ENCODE measurements around the gene RAB28. TPM values are rescaled to one million over a fixed set of nuclear protein-coding genes. Genes with fewer than 3 reads are reported as not detected.
A peak's percentile ranks its signal among the peaks of the same experiment; 100 is the strongest.

Gene RAB28
- total and polyA plus RNA-seq, 2 experiments from 2014 or later: 15.3 to 23.9 TPM

DNA sequence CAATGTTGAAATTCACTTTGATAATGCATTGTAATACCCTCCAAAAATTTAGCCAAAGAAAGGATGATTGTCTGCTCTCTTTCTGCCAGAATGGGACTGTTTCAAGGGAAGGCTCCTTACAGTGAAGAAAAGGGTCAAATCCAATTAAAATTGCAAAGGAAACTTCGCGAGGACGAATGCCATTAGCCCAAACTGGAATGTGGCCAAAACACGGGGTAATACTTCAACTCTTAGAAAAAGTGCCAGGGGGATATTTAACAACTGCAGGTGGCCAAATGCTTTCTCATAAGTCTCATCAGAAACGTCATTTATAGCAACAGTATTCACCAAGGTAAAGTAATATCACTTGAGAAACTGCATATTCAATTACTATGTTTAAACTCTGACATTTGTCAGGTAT lies 31.1 kb upstream of the RAB28 start (continued):
- TF ChIP-seq EZH2 (IDR thresholded peaks at IDR 0.05; ENCODE audit: low read depth, unreplicated experiment): no peak
- TF ChIP-seq, protein P1, sequence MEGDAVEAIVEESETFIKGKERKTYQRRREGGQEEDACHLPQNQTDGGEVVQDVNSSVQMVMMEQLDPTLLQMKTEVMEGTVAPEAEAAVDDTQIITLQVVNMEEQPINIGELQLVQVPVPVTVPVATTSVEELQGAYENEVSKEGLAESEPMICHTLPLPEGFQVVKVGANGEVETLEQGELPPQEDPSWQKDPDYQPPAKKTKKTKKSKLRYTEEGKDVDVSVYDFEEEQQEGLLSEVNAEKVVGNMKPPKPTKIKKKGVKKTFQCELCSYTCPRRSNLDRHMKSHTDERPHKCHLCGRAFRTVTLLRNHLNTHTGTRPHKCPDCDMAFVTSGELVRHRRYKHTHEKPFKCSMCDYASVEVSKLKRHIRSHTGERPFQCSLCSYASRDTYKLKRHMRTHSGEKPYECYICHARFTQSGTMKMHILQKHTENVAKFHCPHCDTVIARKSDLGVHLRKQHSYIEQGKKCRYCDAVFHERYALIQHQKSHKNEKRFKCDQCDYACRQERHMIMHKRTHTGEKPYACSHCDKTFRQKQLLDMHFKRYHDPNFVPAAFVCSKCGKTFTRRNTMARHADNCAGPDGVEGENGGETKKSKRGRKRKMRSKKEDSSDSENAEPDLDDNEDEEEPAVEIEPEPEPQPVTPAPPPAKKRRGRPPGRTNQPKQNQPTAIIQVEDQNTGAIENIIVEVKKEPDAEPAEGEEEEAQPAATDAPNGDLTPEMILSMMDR (conservative IDR thresholded peaks at IDR 0.05; ENCODE audit: low read depth in 2 of 2): no peak

GRCh38 chr4:13514722-13515121 lies 30.6 kb upstream of the RAB28 start:
- Histone ChIP-seq H3K79me2 (replicated peaks; ENCODE audit: insufficient read depth) (no peaks in the 10 kb centered on the region), H4K20me1 (replicated peaks; ENCODE audit: insufficient read depth) (no peaks in the 10 kb centered on the region), H3K4me3 (no peak overlapping the region), H3K4me1 (ENCODE audit: insufficient read depth) (peaks cover 51% of the 10 kb centered on the region), H3K9me2 (ENCODE audit: insufficient read depth) (no peaks in the 10 kb centered on the region), H3F3A (replicated peaks; ENCODE audit: low read depth) (no peaks in the 10 kb centered on the region), H3K27me3 (ENCODE audit: insufficient read depth) (peaks cover 3% of the 10 kb centered on the region), H2AFZ (no peak overlapping the region), H3K4me2 (no peak overlapping the region), H3K36me3 (ENCODE audit: insufficient read depth) (no peaks in the 10 kb centered on the region), H3K27ac (ENCODE audit: low read depth) (no peak overlapping the region)
- Mint-ChIP-seq H3K9me3 (no peaks in the 10 kb centered on the region; the same call in 2 of the 3 replicates), H3K27me3 (ENCODE audit: insufficient read depth, low read depth, poor library complexity) (no peaks in the 10 kb centered on the region), H3K36me3 (ENCODE audit: low read depth) (no peaks in the 10 kb centered on the region; the same call in 2 of the 3 replicates), H3K4me1 (peaks cover 66% of the 10 kb centered on the region), H3K27ac (no peak overlapping the region), H3K4me3 (no peak overlapping the region)
- DNase-seq (ENCODE audit: low spot score) (no peak), ATAC-seq (no peak)
- no peak for TF ChIP-seq POLR2AphosphoS5 (IDR thresholded peaks at IDR 0.05; ENCODE audit: low read depth)

DNA sequence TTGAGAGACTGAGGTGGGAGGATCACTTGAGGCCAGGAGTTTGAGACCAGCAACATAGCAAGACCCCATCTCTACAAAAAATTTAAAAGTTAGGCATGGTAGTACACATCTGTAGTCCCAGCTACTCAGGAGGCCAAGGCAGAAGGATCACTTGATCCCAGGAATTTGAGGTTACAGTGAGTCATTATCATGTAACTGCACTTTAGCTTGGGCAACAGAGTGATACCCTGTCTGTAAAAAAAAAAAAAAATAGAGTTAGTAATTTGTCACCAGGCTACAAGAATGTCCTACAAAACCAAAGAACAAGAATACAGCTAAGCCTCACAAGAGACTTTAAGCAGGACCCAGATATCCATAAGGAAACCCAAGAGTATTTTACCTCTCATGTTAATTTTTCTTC lies 27.0 kb upstream of the RAB28 start:
- Mint-ChIP-seq H3K9me3 (peaks cover 11% of the 10 kb centered on the region), H3K4me3 (no peak overlapping the region), H3K27ac (no peak overlapping the region), H3K4me1 (peaks cover 52% of the 10 kb centered on the region), H3K27me3 (ENCODE audit: insufficient read depth, low read depth, poor library complexity) (no peaks in the 10 kb centered on the region), H3K36me3 (ENCODE audit: low read depth) (peaks cover 10% of the 10 kb centered on the region)
- Histone ChIP-seq H2AFZ (no peak overlapping the region), H3K4me1 (ENCODE audit: insufficient read depth) (peaks cover 46% of the 10 kb centered on the region), H3K4me3 (no peak overlapping the region), H3K9me2 (ENCODE audit: insufficient read depth) (no peaks in the 10 kb centered on the region), H4K20me1 (replicated peaks; ENCODE audit: insufficient read depth) (no peaks in the 10 kb centered on the region), H3K4me2 (0 out of 2 replicates have a peak overlapping the region, but pooled peaks have one; percentile 33), H3K36me3 (ENCODE audit: insufficient read depth) (no peaks in the 10 kb centered on the region), H3K27me3 (ENCODE audit: insufficient read depth) (no peaks in the 10 kb centered on the region), H3K27ac (ENCODE audit: low read depth) (no peak overlapping the region), H3K79me2 (replicated peaks; ENCODE audit: insufficient read depth) (no peaks in the 10 kb centered on the region), H3F3A (replicated peaks; ENCODE audit: low read depth) (no peaks in the 10 kb centered on the region)
- DNase-seq (ENCODE audit: low spot score): no peak
- no peak for ATAC-seq
- TF ChIP-seq NANOG (IDR thresholded peaks at IDR 0.05; ENCODE audit: borderline replicate concordance) (no peak), STAT1 (IDR thresholded peaks at IDR 0.05; ENCODE audit: unreplicated experiment) (no peak), EZH2phosphoT487 (IDR thresholded peaks at IDR 0.05; ENCODE audit: unreplicated experiment) (no peak), ZNF114 (CRISPR knock-in tag; IDR thresholded peaks at IDR 0.05) (no peak)
- TF ChIP-seq, protein P2, sequence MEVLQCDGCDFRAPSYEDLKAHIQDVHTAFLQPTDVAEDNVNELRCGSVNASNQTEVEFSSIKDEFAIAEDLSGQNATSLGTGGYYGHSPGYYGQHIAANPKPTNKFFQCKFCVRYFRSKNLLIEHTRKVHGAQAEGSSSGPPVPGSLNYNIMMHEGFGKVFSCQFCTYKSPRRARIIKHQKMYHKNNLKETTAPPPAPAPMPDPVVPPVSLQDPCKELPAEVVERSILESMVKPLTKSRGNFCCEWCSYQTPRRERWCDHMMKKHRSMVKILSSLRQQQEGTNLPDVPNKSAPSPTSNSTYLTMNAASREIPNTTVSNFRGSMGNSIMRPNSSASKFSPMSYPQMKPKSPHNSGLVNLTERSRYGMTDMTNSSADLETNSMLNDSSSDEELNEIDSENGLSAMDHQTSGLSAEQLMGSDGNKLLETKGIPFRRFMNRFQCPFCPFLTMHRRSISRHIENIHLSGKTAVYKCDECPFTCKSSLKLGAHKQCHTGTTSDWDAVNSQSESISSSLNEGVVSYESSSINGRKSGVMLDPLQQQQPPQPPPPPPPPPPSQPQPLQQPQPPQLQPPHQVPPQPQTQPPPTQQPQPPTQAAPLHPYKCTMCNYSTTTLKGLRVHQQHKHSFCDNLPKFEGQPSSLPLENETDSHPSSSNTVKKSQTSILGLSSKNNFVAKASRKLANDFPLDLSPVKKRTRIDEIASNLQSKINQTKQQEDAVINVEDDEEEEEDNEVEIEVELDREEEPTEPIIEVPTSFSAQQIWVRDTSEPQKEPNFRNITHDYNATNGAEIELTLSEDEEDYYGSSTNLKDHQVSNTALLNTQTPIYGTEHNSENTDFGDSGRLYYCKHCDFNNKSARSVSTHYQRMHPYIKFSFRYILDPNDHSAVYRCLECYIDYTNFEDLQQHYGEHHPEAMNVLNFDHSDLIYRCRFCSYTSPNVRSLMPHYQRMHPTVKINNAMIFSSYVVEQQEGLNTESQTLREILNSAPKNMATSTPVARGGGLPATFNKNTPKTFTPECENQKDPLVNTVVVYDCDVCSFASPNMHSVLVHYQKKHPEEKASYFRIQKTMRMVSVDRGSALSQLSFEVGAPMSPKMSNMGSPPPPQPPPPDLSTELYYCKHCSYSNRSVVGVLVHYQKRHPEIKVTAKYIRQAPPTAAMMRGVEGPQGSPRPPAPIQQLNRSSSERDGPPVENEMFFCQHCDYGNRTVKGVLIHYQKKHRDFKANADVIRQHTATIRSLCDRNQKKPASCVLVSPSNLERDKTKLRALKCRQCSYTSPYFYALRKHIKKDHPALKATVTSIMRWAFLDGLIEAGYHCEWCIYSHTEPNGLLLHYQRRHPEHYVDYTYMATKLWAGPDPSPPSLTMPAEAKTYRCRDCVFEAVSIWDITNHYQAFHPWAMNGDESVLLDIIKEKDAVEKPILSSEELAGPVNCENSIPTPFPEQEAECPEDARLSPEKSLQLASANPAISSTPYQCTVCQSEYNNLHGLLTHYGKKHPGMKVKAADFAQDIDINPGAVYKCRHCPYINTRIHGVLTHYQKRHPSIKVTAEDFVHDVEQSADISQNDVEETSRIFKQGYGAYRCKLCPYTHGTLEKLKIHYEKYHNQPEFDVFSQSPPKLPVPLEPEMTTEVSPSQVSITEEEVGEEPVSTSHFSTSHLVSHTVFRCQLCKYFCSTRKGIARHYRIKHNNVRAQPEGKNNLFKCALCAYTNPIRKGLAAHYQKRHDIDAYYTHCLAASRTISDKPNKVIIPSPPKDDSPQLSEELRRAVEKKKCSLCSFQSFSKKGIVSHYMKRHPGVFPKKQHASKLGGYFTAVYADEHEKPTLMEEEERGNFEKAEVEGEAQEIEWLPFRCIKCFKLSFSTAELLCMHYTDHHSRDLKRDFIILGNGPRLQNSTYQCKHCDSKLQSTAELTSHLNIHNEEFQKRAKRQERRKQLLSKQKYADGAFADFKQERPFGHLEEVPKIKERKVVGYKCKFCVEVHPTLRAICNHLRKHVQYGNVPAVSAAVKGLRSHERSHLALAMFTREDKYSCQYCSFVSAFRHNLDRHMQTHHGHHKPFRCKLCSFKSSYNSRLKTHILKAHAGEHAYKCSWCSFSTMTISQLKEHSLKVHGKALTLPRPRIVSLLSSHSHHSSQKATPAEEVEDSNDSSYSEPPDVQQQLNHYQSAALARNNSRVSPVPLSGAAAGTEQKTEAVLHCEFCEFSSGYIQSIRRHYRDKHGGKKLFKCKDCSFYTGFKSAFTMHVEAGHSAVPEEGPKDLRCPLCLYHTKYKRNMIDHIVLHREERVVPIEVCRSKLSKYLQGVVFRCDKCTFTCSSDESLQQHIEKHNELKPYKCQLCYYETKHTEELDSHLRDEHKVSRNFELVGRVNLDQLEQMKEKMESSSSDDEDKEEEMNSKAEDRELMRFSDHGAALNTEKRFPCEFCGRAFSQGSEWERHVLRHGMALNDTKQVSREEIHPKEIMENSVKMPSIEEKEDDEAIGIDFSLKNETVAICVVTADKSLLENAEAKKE (CRISPR knock-in tag; IDR thresholded peaks at IDR 0.05): no peak
